NCI-H1417 treated with DMSO at 0.1 percent for 48 hours (cell line): ENCODE results near the gene PGAP2.
"Not testable (repeated sequence)": the region's sequence is repeated elsewhere in the genome, so short reads cannot be mapped to it uniquely, and the experiment has no call there.

Source experiments
- DNase-seq: peaks from one replicate; lab custom pipeline; 2025; lab: John Stamatoyannopoulos, UW

PGAP2 gene

DNA sequence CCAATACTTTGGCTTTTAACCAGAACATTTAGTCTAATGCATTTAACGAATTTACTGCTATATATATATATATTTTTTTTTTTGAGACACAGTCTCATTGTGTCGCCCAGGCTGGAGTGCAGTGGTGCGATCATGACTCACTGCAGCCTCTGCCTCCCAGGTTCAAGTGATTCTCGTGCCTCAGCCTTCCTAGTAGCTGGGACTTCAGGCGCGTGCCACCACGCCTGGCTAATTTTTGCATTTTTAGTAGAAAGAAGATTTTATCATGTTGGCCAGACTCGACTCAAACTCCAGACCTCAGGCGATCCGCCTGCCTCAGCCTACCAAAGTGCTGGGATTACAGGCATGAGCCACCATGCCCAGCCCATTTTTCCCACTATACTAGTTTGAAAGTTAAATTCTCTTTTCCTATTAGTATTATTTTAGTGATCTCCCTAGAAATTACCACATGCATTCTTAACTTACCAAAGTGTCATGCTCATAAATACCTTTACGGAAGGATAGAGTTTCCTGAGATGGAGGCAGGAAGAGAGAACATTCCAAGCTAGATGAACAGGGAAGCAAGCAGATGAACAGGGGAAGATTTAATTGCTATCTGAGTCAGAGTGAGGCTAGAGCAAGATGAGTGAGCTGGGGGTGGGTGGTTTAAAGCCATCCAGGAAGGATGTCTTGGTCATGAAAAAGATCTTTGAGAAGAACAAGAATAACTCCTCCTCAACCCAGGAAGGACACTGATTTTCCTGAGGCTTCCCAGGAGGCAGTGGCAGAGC, 4.4 kb upstream of the PGAP2 start:
- DNase-seq: no peak

DNA sequence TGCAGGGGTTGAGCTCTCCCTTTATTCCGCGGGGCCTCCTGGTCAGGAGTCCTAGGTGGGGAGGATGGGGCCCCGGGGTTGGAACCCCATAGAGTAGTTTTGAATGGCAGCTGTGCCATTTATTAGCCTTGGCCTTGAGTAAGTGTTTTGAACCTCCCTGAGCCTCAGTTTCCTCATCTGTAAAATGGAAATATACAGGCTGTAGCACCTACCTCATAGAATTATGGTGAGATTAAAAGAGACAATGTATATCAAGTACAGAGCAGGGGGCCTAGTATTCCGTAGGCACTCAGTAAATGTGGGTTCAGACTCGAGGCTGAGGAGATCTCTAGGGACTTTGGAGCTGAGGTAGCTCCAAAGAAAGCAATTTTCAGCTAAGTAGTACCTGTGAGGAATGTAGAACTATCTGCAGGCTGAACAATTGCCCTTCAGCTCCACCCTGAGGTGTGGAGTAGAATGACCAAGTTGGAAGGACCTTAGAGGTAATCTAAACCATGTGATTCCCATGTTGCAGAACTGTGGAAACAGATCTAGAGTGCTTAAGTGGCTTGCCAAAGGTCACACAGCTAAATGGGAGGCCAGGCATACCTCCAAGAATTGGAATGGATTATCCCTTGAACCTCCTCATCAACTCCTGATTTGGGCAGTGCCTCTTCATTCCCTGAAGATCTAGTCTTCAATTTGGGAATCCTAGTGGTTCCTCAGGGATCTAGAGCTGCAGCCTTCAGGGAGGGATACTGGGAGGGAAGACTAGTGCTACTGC, 682 bp downstream of the PGAP2 start:
- no peak for DNase-seq

DNA sequence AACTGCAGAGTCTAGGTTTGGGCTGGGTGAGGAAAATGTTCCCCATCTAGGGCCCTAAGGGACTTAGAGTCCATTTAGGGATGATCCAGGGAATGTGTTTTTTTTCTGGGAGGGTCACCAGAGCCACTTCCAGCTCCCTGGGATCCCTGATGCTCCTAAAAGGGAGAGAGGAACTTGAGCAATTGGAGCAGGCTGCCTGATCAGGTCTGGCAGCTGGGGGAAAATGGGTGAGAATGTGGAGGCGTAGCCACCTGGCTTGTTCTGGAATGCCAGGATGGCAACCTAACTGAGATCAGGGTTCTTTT, 1.2 kb downstream of the PGAP2 start:
- no peak for DNase-seq

DNA sequence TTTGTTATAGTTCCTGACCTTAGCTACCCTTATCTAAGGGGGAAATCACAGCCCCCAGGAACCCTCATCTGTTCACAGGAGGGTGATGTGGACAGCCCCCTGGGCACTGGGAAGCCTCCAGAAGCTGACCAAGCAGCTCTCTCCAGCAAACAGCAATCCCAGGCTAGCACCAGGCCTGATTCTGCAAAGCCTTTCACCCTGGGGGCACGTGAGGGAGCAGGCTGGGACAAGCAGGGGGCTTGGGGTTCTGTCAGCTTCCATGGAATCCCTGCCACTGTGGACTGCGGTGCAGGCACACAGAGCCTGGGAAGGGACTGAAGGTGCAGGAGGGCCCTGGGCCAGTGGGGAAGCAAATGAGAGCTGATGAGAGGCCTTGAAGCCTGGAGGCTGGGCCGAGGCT, 2.1 kb downstream of the PGAP2 start:
- DNase-seq: no peak

DNA sequence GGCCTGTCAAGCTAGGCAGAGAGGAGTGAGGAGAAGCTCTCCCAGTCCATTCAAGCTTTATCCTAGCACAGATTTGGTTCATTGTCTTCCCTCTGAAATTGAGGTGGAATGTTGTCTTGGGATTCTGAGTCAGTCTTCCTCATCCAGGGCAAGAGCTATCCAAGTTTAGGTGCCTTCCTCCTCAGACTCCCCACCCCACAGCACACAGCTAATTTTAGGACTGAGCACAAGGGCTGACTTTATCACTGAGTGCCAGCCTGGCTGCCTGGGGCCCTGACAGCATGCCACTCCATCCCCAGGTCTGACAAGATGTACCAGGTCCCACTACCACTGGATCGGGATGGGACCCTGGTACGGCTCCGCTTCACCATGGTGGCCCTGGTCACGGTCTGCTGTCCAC, 2.6 kb downstream of the PGAP2 start:
- no peak for DNase-seq

DNA sequence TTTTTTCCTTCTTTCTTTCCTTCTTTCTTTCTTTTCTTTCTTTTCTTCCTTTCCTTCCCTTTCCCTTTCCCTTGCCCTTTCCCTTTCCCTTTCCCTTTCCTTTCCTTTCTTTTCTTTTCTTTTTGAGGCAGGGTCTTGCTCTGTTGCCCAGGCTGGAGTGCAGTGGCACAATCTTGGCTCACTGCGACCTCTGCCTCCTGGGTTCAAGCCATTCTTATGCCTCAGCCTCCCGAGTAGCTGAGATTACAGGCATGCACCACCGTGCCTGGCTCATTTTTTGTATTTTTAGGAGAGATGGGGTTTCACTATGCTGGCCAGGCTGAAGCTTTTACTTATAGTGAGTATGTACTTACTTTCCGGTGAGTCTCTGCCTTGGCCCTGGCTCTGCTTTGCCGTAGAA, 6.5 kb downstream of the PGAP2 start:
- not testable (repeated sequence) for DNase-seq

DNA sequence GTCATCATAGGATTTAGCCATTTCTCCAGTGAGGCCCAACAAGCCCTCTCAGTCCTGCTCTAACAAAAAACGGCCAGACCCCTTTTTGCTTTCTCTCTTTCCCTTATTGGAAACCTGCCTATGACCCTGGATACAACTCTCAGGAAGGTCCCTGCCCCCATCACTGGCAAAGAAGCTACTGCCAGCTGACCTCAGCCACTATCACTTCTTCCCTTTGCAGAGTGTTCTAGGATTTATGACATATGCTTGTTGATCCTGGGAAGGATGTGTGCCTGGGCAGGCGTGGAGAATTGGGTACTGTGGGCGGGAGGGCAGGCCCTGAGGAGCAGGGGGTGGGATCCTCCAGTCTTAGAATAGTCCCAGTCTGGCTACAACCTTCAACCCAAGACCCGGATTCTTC, 7.5 kb downstream of the PGAP2 start:
- DNase-seq: no peak

DNA sequence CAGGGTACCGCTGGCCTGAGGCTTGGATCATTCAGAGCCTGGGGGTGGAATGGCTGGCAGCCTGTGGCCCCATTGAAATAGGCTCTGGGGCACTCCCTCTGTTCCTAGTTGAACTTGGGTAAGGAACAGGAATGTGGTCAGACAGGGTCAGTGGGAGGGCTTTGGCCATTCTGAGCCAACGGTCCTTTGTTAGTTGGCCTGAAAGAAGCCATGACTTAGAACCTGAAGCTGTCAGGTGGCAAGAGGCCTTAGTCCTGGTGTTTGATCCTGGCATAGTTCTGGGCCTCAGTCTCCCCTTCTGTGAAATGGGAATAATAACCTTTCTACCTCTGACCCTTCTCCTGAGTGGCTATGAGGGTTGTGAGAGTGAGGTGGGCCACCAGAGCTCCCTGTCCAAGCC, 8.3 kb downstream of the PGAP2 start:
- no peak for DNase-seq

DNA sequence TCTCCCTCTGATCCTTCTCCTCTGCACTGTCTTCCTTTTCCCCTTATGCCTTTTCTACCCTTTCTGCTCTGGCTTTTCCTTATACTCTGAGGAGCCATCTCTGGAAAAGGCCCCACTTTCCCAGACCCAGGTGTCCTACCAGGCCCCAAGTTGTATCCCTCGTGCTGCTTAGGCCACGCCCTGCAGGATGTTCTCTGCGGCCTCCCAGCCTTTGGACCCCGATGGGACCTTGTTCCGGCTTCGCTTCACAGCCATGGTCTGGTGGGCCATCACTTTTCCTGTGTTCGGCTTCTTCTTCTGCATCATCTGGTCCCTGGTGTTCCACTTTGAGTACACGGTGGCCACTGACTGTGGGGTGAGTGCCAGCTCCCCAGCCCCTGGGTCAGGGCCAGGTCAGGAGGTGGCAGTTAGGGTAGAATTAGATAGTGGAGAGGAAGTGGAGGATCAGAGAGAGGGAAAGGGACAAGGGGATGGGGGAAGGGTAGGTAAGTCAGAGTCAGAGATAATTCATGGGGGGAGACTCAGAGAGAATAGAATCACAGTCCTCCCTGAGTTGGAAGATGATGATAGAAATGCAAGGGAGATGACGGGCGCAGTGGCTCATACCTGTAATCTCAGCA, 8.9 kb downstream of the PGAP2 start:
- DNase-seq: no peak

DNA sequence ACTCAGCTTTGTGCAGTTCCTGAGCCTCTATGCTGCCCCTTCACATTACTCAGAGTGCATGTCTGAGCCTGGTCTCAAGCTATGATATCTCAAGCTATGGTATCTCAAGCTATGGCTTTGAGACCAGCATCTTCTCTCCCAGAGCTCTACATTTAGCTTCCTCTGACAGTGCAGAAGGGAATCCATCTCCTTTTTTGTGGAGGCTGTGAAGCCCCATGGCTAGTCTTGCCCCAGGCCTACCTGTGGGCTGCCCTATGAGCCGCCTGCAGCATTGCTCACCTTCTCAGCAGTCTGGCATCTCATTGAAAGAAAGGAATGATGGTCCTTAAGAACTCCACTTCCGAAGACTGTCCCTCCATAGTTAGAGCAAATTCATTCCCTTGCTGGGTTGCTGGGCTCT, 12.6 kb downstream of the PGAP2 start:
- DNase-seq: no peak

DNA sequence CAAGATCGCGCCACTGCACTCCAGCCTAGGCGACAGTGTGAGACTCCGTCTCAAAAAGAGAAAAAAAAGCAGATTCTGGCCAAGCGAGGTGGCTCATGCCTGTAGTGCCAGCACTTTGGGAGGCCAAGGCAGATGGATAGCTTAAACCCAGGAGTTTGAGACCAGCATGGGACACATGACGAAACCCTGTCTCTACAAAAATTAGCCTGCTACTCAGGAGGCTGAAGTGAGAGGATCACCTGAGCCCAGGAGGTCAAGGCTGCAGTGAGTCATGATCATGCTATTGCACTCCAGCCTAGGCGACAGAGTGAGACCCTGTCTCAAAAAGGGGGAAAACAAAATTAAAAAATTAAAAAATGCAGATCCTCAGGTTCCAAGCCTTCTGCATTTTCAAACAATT, 14.0 kb downstream of the PGAP2 start:
- no peak for DNase-seq

DNA sequence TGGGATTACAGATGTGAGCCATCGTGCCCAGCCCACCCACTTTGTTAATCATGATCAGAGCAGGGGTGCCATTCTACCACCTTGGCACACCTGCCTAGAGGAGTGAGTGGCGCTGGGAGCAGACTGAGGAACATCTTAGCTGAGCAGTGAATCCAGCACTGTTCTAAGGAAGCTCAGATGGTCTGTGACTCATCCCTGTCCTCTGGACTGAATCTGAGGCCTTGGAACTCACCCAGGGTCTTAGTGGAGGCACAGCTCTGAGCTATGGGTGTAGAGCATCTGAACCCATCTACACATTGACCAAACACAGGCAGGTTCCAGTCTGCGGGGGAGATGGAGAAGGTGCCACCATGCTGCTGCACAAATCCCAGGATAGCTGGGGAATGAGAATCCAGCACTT, 14.9 kb downstream of the PGAP2 start:
- no peak for DNase-seq

DNA sequence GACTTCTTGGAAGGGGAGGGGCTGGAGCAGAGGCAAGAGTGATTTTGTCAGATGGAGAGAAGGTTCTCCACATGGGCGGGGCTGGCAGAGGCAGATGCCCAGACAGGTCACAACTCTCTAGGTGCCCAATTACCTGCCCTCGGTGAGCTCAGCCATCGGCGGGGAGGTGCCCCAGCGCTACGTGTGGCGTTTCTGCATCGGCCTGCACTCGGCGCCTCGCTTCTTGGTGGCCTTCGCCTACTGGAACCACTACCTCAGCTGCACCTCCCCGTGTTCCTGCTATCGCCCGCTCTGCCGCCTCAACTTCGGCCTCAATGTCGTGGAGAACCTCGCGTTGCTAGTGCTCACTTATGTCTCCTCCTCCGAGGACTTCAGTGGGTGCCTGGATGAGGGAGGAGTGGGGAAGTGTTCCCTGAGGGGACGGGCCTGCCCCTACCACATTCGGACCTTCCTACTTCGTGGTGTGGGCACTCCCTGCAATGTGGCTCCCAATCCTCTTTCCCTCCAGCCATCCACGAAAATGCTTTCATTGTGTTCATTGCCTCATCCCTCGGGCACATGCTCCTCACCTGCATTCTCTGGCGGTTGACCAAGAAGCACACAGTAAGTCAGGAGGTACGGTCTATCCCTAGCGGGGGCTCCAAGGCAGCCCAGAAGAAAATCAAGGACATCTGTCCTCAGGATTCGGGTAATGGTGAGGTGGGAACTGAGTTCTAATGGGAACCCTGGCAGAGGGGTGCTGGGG, 15.6 kb downstream of the PGAP2 start:
- no peak for DNase-seq

DNA sequence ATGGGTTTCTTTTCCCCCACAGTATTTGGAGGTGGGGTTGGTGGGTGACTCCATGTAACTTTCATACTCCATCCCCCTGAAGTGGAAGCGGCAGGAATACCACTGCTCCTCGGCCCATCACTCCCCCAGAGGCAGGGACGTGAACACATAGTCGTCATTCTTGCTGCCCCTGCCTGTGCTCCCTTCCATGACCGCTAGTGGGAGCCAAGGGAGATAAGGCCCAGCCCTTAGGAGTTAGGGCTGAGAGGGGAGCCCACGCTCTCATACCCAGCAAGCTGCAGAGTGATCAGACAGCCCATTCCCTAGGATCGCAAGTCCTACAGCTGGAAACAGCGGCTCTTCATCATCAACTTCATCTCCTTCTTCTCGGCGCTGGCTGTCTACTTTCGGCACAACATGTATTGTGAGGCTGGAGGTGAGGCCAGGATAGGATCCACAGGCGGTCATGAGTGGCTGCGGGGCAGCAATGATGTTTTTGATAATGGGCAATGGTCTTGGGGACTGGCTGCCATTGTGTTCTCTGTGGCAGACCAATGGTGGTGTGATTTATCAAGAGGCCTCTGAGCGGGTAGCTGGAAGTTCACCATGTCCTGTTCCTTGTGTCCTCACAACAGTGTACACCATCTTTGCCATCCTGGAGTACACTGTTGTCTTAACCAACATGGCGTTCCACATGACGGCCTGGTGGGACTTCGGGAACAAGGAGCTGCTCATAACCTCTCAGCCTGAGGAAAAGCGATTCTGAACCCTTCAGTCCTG, 16.5 kb downstream of the PGAP2 start:
- no peak for DNase-seq

DNA sequence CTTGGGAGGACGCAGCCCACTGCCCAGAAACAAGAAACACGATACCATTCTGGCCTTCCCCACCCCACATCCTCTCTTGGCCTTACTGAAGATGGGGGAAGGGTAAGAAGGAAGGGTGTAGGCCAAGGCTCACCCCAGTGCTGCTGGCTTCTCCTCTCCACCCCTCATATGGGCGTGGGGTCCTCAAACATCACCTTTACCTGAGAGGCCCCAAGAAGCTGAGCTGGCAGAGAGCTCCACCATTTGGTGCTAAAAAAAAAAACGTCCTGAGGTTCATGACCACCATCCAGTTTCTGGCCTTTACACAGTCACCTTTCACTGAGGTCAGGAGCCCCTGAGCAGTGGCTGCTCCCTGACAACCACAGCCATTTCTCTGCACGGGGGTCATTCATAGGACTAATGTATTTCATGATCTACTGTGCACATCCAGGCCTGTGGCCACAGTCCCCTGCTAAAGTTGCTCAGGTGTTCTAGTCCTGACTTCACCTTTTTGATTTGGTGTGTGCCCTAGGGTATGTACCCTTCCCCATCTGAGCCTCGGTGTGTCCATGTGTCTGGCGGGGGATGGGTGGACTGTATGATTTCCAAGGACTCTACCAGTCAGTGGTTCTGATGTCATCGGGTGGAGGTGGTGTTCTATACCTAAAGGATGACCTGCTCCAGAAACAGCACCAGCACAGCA, 17.3 kb downstream of the PGAP2 start:
- no peak for DNase-seq

DNA sequence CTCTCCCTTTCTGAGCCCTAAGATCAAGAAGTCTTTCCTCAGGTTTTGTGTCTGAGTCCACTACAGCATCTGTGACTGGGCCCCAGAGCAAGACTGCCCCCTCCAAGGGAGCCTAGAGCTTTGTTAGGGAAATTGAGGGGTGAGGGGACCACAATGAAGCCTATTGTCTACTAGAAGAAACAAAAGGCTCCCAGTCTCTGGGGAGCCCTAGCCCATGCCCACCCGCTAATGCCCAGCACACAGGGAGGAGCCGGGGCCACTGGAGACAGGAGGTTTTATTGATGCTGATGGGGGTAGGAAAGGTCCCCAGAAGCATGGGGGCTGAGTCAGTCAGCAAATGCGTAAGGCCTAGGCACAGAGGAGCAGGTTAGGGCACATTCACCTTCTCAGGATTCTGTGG, 18.4 kb downstream of the PGAP2 start:
- DNase-seq: no peak

DNA sequence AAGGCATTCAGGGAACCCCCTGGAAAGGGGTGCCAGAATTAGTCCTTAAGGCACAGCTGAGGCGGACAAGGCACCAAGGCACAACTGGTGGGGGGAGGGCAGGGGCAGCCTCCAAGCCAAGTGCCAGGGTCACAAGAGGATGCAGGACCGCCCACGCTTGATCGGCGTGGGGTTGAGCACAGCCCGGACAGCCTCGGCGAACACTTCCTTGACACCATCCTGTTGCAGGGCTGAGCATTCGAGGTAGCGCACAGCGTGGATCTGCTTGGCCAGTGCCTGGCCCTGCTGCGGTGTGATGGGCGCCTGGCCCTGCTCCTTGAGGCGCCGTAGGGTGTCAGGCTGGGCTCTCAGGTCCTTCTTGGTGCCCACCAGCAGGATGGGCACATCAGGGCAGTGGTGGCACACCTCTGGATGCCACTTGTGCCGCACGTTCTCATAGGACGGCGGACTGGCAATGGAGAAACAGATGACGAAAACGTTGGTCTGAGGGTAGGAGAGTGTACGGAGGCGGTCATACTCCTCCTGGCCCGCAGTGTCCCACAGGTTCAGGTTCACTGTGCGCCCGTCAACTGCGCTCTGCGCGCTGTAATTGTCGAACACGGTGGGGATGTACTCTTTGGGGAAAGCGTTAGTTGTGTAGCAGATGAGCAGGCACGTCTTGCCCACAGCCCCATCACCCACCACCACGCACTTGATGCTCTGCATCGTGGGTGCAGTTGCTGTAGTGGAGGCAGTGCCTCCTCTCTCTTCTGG, 19.2 kb downstream of the PGAP2 start:
- DNase-seq: no peak

DNA sequence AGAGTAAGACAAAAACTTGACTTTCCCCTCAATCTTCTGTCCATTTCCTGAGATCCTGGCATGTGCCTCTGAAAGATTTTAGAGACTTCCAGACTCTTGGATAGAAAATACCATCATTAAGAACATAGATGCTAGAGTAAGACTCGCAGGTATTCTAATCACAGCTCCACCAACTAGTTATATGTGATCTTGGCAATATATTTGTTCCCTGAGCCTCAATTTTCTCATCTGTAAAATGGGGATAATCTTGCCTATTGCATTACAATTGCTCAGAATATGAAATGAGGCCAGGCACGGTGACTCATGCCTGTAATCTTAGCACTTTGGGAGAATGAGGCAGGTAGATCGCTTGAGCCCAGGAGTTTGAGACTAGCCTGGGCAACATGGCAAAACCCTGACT, 21.7 kb downstream of the PGAP2 start:
- no peak for DNase-seq

DNA sequence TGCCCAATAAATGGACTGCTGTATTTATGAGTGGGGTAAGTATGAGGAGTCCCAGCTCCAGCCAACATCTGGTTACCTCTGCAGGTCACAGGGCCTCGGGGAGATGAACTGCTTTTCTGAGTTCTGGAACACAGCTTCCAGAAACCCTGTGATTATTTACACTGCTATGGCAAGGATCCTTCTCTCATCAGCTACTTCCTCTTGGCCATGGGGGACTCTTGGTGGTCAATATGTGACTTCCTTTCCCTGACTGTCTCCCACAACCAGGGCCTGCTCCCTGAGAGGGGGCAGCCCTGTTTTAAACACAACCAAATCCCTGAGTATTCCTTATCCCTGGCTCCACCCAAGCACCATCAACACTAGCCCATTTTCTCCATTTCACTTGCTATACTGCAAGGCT, 22.4 kb downstream of the PGAP2 start:
- DNase-seq: no peak

DNA sequence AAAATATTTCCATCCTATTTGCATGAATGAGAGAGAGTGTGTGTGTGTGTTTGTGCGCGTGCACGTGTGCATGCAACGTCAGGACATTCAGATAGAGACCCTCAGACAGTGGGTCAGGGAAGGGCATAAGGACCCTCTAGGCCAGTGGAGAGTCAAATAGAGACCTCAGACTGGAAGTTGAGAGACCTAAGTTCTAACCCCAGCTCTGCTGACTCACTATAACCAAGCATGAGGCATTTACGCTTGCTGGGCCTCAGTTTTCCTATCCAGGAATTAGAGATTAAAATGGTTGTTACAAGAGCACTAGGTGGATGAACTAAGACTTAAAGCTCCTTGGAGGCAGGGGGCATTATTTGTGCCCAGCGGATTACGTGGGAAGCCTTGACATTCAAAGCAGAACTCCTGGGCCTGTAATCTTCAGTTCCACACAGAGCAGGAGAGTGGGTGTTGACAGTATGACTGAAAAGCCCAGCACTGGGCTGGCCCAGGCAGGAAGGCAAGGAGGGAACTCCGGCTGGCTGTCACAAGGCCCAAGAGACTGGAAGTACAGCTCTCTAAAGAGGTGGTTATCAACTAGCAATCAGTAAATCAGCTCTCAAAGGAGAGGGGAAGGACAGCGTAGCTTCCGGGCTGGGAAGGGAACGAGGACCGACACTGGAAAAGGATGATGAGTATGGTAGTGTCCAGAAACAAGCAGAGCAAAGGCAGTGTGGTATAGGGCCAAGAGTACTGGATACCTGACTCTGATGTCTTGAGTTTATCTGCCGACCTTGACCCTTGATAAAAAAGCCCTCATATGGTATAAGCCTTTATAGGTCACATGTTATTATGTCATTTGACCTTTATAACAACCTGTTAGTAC, 23.2 kb downstream of the PGAP2 start:
- no peak for DNase-seq
